ENCODE results near the gene SUZ12. TPM values are rescaled to one million over a fixed set of nuclear protein-coding genes. Genes with fewer than 3 reads are reported as not detected.
"Not testable (repeated sequence)": the region's sequence is repeated elsewhere in the genome, so short reads cannot be mapped to it uniquely, and the experiment has no call there.

SUZ12 gene
- 16.8 and 19.0 TPM in 2 replicates for total RNA-seq

GRCh38 chr17:31936615-31937609 is at the start of gene SUZ12:
Gene SUZ12 (plus strand): TSS chr17:31937007. CDS start chr17:31937247, 240 bp downstream.
- DNase-seq (ENCODE audit: extremely low read depth, low read depth, low spot score) = not testable (repeated sequence)

DNA sequence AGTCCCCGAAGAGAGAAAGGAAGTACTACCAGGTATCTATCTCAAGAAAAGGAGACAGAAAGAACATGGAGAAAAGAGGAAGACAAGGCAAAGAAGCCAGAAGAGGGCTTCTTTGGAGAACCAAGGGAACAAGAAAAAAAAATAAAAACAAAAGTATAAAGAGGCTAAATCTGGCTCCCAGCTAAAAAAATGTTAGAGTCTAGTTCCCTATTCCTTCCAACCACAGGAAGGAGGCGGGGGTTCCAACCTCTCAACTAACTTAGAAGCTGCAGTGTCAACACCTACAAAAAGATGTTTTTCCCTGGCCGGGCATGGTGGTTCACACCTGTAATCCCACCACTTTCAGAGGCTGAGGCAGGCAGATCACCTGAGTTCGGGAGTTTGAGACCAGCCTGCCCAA is 48.7 kb upstream of the SUZ12 start:
- no peak for DNase-seq (ENCODE audit: extremely low read depth, low read depth, low spot score)

- DNase-seq (ENCODE audit: extremely low read depth, low read depth, low spot score) = no peak
These were observed 35.9 kb upstream of the SUZ12 start for GRCh38 chr17:31900877-31901276.

GRCh38 chr17:31902693-31903092 is 34.1 kb upstream of the SUZ12 start:
- DNase-seq (ENCODE audit: extremely low read depth, low read depth, low spot score) = no peak

- no peak for DNase-seq (ENCODE audit: extremely low read depth, low read depth, low spot score)
These were observed 33.4 kb upstream of the SUZ12 start for GRCh38 chr17:31903401-31903800.

DNA sequence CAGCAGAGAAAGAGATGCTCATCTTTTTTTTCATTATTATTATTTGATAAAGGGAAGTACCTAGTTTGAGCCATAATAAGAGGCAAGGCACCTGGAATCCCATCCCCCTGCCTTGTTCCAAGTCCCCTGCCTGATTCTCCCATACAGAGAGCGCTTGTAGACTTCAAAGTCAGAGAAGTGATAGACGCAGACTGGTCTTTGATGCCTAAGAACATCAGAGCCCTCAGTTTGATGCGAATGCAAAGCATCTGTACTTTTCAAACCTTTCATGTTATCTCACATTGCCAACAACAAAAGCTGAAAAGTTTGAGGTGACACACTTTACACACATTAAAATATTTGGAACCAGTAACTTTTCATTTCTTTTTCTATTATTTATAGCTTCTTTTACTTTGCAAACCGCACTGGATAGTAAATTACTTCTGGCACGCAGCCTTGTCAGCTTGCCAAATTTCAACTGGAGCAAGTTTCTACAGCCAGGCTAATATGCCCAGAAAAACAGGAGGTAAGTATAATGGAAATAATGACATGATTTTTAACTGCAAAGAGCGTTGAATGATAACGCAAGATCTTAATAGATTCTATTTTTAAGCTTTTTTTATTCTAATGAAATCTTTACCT is 29.4 kb upstream of the SUZ12 start:
- DNase-seq (ENCODE audit: extremely low read depth, low read depth, low spot score) = no peak

DNA sequence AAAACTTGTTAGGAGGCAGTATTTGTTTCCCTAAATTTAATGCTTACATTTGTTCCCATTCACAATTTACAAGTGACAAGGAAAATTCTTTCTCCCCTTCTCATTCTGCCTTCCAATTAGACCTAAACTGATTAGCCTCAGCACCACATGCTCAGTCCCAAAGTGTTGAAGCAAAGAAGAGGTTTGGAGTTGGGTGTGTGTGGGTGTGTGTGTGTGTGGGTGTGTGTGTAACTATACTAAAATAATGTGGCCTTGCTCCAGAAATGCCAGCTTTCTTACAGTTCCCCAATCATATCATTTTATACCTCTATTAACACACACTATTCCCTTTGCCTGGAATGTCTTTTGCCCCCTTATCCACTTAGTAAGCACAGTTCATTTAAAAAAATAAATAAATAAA is 28.4 kb upstream of the SUZ12 start:
- no peak for DNase-seq (ENCODE audit: extremely low read depth, low read depth, low spot score)

DNA sequence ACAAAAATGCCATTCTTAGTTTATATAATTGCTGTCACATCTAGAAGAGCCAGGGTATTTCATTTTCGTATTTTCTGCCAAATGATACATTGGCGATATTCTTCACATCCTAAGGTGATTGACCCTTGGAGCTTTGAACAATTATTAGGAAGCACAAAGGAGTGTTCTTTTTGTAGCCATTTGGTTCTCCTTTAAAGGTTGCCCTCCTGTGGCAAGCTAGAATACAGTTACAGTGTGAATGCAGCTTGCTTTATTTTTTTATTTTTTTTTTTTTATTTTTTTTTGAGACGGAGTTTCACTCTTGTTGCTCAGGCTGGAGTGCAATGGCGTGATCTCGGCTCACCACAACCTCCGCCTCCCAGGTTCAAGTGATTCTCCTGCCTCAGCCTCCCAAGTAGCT is 24.1 kb upstream of the SUZ12 start:
- DNase-seq (ENCODE audit: extremely low read depth, low read depth, low spot score) = not testable (repeated sequence)

- no peak for DNase-seq (ENCODE audit: extremely low read depth, low read depth, low spot score)
These were observed 21.2 kb upstream of the SUZ12 start for GRCh38 chr17:31915456-31916100.

- DNase-seq (ENCODE audit: extremely low read depth, low read depth, low spot score) = no peak
These were observed 20.2 kb upstream of the SUZ12 start for GRCh38 chr17:31916491-31917064.

DNA sequence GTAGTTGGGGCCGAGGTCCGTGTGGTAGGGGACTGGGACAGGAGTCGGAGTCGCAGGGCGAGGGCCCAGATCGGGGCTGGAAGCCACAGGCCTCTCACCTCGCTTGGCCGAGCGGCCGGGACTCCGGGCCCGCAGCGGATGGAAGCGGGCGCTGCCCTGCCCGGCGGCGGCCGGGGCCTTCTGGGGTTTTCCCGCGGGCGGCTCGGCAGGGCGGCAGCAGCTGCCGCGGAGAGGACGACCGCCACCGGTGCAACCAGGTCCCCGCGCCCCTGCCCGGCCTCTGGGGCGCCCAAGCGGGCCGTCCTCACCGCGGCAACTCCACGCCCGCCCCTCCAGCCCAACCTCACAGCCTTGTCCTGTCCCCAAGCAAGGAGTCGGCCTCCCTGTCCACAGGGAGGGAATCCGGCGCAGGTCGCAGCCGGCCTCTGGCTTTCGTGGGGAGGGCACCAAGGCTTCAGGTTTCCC is 19.7 kb upstream of the SUZ12 start:
- no peak for DNase-seq (ENCODE audit: extremely low read depth, low read depth, low spot score)

- not testable (repeated sequence) for DNase-seq (ENCODE audit: extremely low read depth, low read depth, low spot score)
These were observed 19.1 kb upstream of the SUZ12 start for GRCh38 chr17:31917721-31918120.

- no peak for DNase-seq (ENCODE audit: extremely low read depth, low read depth, low spot score)
These were observed 18.1 kb upstream of the SUZ12 start for GRCh38 chr17:31918701-31919128.

- DNase-seq (ENCODE audit: extremely low read depth, low read depth, low spot score) = no peak
These were observed 16.8 kb upstream of the SUZ12 start for GRCh38 chr17:31919802-31920525.

DNA sequence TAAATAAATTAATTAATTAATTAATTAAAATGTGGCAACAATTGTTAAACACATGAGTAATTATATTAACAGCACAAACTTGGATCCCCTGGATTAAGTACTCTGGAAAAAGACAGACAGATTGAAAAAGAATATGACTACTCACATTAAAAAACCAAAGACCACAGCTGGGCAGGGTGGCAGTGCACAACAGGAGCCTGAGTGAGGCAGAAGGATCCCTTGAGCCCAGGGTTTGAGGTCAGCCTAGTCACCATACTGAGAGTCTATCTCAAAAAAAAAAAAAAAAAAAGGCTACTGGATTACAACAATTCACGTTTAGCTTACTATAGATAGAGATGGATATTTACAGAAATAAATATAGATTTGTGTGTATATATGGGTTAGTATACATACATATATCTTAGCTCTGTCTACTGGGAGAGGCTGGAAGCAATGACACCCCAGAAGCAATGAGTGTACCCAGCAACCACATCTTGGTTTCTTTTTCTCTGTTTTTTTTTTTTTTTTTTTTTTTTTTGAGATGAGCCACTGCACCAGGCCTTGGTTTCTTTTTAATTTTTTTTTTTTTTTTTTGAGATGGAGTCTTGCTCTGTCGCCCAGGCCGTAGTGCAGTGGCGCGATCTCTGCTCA is 10.6 kb upstream of the SUZ12 start:
- DNase-seq (ENCODE audit: extremely low read depth, low read depth, low spot score) = no peak

DNA sequence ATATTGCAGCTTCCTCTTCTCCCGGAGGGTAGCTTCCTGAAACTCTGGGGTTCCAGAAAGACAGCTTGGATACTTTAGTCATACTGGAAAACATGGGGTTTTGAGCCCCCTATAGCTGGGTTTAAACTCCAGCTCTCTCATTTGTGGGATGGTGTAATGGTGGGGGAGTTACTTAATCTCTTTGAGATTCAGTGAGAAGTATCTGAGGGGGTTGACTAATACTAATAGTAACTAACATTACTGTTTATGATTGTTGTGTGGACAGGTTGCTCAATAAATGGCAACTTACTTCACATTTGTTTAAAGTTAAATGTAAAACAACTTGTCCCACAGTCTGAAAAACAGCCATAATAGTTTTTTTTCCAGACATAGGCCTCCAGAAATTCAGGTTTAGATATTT is 5.1 kb upstream of the SUZ12 start:
- no peak for DNase-seq (ENCODE audit: extremely low read depth, low read depth, low spot score)

DNA sequence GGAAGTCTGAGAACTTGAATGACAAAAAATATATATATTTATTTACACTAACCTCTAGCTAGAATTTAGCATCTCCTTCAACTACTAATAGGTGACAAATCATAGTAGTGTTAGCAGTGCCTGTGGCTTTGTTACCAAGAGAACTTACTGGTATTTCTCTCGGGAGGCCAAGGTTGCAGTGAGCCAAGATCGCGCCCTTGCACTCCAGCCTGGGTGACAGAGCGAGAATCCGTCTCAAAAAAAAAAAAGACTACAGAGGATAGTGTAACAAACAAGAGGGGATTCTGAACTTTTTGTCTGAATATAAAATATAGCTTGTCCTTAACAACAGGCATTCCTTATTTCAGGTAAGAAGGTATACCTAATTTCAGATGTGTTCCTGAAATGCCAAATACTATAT is 1.3 kb upstream of the SUZ12 start:
- DNase-seq (ENCODE audit: extremely low read depth, low read depth, low spot score) = no peak

DNA sequence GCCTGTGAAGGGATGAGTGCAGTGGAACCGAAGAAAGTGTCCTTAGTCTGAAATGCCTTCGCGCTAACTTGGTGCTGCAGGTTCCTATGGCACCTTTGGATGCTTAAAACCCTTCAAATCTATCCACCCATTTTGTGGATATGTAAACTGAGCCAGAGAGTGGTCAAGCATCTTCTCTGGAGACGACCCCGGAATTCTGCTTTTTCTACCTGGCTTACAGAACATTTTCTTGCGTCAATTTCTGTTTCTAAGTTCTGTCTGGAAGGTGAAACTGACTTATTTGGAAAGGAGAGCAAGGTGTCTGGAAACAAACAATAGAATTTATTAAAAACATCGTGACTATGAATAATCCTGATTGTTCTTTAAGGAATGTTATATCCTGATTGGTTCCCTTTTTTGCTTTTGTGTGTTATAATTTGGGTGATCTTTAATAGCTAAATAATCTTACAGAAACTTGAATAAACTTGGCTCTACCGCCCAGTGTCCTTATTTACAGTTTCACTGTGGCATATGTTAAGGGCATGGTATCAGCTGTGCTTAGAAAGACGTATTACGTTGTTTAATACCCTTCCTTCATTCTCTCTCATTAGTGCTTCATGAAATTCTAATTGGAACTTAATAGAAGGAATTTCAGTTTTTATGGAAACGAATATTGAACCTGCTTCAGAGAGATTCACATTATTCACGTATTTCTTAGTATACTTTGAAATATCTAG is 1.3 kb downstream of the SUZ12 start:
- not testable (repeated sequence) for DNase-seq (ENCODE audit: extremely low read depth, low read depth, low spot score)

- DNase-seq (ENCODE audit: extremely low read depth, low read depth, low spot score) = not testable (repeated sequence)
These were observed 5.1 kb downstream of the SUZ12 start for GRCh38 chr17:31941916-31942315.

Measured in glomerular endothelial cell (primary cell).